ENCODE measurements around the gene BMI1.

Gene BMI1

DNA sequence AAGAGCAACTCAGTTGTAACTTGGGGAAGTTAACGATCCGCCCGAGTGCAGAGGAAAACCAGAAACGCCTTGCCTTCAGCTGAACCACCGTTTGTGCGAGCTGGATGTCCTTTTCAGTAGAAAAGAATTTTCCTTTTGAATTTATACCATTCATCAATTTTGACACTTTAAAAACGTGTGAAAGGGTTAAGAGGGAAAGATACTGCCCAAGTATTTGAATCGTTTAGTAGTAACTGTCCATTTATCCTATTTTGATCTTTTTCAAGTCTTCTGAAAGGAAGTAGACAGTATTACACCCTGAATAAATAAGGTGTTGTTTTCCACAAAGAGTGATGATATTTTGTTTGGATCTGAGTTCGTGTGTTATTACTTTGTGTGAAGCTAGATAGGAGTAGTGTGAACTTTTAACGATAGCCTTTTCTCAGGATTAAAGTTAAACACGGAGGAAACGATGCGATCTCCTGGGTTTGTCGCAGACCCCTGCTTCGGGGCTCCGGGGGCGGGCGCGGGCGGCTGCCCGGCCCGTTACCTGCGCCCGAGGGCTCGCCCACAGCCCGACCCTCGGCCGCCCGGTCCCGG is 830 bp upstream of the BMI1 start:
- Histone ChIP-seq H3K4me3 (ENCODE audit: low read depth, low read length) (peak overlapping the region; percentile 49), H3K9me3 (ENCODE audit: control insufficient read depth, insufficient read depth, low read length) (no peaks in the 10 kb centered on the region), H3K27me3 (ENCODE audit: control insufficient read depth, insufficient read depth, low read length) (peaks cover 83% of the 10 kb centered on the region), H3K27ac (ENCODE audit: low read depth, low read length) (no peak overlapping the region), H3K36me3 (ENCODE audit: control insufficient read depth, insufficient read depth, low read length) (no peaks in the 10 kb centered on the region), H3K9ac (ENCODE audit: low read depth, low read length) (no peak overlapping the region), H3K4me1 (ENCODE audit: control insufficient read depth, insufficient read depth, low read length) (peaks cover 58% of the 10 kb centered on the region)

DNA sequence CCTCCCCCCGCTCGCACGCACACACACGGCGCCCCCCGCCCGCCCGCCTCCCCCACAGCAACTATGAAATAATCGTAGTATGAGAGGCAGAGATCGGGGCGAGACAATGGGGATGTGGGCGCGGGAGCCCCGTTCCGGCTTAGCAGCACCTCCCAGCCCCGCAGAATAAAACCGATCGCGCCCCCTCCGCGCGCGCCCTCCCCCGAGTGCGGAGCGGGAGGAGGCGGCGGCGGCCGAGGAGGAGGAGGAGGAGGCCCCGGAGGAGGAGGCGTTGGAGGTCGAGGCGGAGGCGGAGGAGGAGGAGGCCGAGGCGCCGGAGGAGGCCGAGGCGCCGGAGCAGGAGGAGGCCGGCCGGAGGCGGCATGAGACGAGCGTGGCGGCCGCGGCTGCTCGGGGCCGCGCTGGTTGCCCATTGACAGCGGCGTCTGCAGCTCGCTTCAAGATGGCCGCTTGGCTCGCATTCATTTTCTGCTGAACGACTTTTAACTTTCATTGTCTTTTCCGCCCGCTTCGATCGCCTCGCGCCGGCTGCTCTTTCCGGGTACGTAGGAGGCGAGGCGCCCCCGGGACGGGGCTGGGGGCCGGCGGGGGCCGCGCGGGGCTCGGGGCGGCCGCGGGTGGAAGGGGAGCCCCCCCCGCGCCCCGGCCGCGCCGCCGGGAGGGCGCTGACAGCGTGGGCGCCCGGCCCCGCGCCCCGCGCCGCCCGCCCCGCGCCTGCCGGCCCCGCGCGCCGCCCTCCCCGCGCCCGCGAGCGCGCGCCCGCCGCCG is 441 bp downstream of the BMI1 start:
- H3K9ac ChIP-seq (ENCODE audit: low read depth, low read length), result peak overlapping the region; percentile 54; the same call in 1 of the 2 replicates
- no peaks in the 10 kb centered on the region for H3K9me3 ChIP-seq (ENCODE audit: control insufficient read depth, insufficient read depth, low read length)
- H3K27me3 ChIP-seq (ENCODE audit: control insufficient read depth, insufficient read depth, low read length), result peaks cover 82% of the 10 kb centered on the region
- peak overlapping the region; percentile 68 for H3K4me3 ChIP-seq (ENCODE audit: low read depth, low read length)
- no peaks in the 10 kb centered on the region for H3K36me3 ChIP-seq (ENCODE audit: control insufficient read depth, insufficient read depth, low read length)
- H3K27ac ChIP-seq (ENCODE audit: low read depth, low read length), result peak overlapping the region; percentile 17
- H3K4me1 ChIP-seq (ENCODE audit: control insufficient read depth, insufficient read depth, low read length), result peaks cover 59% of the 10 kb centered on the region

DNA sequence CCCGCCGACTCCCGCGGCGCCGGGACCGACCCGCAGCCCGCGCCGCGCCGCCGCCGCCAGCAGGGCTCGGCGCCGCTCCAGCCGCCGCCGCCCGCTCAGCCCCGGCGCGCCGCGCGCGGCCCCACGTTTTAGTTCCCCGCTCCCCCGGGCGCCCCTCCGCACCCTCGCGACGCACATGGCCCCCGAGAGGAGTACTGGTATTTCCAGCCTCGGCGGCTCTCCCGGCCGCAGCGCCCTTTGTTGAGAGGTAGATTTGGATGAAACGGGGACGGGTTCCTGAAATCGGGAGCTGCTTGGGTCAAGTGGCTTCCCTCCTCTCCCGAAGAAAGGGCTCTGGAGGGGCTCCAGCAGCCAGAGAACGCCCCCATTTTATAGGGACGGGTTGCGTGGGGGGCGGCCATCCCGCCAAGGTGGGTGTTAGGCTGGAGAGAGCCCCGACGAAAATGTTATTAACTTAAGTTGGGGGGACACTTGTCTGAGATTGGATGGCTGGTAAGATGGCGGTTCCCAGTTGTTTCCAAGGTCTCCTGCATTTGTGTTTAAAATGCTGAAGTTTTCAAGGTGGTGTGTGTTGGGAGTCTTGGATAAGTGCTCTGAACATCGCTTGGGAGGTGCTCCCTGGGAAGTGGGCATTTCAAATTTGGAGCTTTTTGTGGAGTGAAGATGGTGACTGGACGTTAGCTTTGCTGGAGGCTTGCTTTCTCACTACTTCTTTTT is 1.2 kb downstream of the BMI1 start:
- Histone ChIP-seq H3K36me3 (ENCODE audit: control insufficient read depth, insufficient read depth, low read length) (no peaks in the 10 kb centered on the region), H3K9me3 (ENCODE audit: control insufficient read depth, insufficient read depth, low read length) (no peaks in the 10 kb centered on the region), H3K4me1 (ENCODE audit: control insufficient read depth, insufficient read depth, low read length) (peaks cover 63% of the 10 kb centered on the region), H3K4me3 (ENCODE audit: low read depth, low read length) (peak overlapping the region; percentile 60), H3K9ac (ENCODE audit: low read depth, low read length) (peak overlapping the region; percentile 52; the same call in 1 of the 2 replicates), H3K27ac (ENCODE audit: low read depth, low read length) (no peak overlapping the region), H3K27me3 (ENCODE audit: control insufficient read depth, insufficient read depth, low read length) (peaks cover 82% of the 10 kb centered on the region)

DNA sequence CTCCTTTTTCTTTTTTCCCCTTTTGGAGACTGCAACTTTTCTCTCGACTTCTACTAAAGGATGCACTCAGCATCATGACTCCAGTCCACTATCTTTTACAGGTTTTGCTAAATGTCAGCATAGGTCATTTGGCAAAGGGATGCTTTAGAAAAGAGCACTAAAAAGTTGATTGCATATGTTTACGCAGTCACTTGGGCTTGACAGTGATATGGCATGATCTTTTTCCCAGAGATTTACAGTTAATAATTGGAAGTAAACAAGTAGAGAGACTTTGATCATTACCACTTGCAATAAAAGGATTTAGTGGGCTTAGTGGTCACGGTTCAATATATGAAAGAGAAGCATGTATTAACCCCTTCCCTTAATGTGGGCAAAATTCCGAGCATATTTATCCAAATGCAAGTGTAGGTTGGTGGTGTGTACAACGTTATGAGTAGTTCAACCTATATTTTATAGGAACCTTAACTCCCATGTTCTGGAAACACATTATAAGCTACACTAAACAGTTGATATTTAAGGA is 1.8 kb downstream of the BMI1 start:
- Histone ChIP-seq H3K9ac (ENCODE audit: low read depth, low read length) (no peak overlapping the region), H3K27me3 (ENCODE audit: control insufficient read depth, insufficient read depth, low read length) (peaks cover 82% of the 10 kb centered on the region), H3K27ac (ENCODE audit: low read depth, low read length) (no peak overlapping the region), H3K36me3 (ENCODE audit: control insufficient read depth, insufficient read depth, low read length) (no peaks in the 10 kb centered on the region), H3K9me3 (ENCODE audit: control insufficient read depth, insufficient read depth, low read length) (no peaks in the 10 kb centered on the region), H3K4me3 (ENCODE audit: low read depth, low read length) (peak overlapping the region; percentile 60), H3K4me1 (ENCODE audit: control insufficient read depth, insufficient read depth, low read length) (peaks cover 56% of the 10 kb centered on the region)

DNA sequence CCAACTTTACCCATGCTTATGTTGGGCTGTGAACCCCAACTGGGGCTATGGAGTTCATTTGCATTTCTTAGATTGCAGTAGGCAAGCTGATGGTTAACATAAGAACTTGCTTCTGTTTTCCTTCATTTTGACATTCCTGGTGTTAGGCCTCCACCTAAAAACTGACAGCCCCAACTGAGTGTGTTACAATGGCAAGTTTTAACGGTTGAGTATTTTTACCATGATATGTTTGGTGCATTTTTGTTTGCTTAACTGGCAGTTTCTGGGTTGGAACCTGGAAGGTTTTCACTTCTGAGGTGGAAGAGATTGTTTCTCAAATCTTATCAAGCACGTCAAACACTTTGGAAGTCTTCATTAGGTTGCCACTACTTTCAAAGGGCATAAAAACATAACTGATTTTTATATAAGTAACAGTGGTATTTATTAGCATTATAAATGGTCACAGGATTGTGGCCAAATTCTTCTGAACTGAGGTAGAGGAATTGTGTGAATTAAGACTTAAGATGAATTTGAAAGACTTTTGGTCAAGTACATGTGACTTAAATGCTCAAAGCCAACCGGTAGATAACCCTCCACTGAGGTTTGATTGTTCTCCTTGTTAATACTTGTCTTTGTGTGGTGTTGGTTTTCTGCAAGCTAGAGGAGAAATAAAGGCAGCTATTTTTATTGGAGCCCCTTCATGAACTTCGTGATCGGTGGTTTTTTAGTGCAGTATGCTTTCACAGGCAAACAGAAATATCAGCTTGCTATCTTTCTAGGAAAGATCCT is 2.8 kb downstream of the BMI1 start:
- H3K27me3 ChIP-seq (ENCODE audit: control insufficient read depth, insufficient read depth, low read length), result peaks cover 82% of the 10 kb centered on the region
- no peaks in the 10 kb centered on the region for H3K36me3 ChIP-seq (ENCODE audit: control insufficient read depth, insufficient read depth, low read length)
- no peak overlapping the region for H3K4me3 ChIP-seq (ENCODE audit: low read depth, low read length)
- no peak overlapping the region for H3K27ac ChIP-seq (ENCODE audit: low read depth, low read length)
- H3K9me3 ChIP-seq (ENCODE audit: control insufficient read depth, insufficient read depth, low read length), result no peaks in the 10 kb centered on the region
- H3K4me1 ChIP-seq (ENCODE audit: control insufficient read depth, insufficient read depth, low read length), result peaks cover 46% of the 10 kb centered on the region
- H3K9ac ChIP-seq (ENCODE audit: low read depth, low read length), result no peak overlapping the region

DNA sequence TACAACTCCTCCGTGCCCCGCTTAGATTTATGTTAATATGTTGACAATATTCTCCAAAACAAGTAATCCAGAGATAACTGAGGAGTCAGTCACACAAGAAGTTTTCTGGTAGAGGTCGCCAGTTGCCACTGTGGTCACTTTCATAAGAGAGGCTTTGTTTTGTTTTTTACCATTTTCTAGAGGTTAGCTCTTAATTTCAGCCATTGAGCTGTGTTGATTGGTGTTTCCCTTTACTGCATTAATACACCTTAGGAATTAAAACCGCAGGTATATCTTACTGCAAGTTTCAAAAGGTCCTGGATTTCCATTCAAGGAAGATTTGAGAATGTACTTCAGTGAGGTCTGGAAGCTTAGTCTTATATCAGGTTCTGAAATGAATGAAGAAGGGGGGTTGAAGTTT is 3.5 kb downstream of the BMI1 start:
- Histone ChIP-seq H3K9ac (ENCODE audit: low read depth, low read length) (no peak overlapping the region), H3K27ac (ENCODE audit: low read depth, low read length) (no peak overlapping the region), H3K4me1 (ENCODE audit: control insufficient read depth, insufficient read depth, low read length) (peaks cover 43% of the 10 kb centered on the region), H3K36me3 (ENCODE audit: control insufficient read depth, insufficient read depth, low read length) (no peaks in the 10 kb centered on the region), H3K9me3 (ENCODE audit: control insufficient read depth, insufficient read depth, low read length) (no peaks in the 10 kb centered on the region), H3K4me3 (ENCODE audit: low read depth, low read length) (no peak overlapping the region), H3K27me3 (ENCODE audit: control insufficient read depth, insufficient read depth, low read length) (peaks cover 82% of the 10 kb centered on the region)

DNA sequence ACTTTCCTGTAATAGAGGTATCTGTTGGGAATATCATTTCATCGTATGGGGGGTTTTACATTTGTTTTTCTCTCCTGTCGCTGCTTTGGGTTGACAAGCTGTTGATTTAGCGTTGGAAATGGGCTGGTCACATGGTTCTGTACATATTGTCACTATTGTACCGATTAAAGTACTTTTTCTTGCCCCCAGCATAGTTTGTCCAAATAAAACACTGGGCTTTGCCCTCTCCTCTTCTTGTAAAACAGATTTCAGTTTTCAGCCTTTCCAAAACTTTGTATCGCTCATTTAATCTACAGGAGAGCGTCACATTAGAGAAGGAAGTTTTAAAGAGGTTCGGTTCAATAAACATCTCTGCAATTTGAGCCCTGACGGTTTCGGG is 4.0 kb downstream of the BMI1 start:
- peak overlapping the region; percentile 62 for H3K4me3 ChIP-seq (ENCODE audit: low read depth, low read length)
- no peaks in the 10 kb centered on the region for H3K36me3 ChIP-seq (ENCODE audit: control insufficient read depth, insufficient read depth, low read length)
- peaks cover 82% of the 10 kb centered on the region for H3K27me3 ChIP-seq (ENCODE audit: control insufficient read depth, insufficient read depth, low read length)
- H3K9ac ChIP-seq (ENCODE audit: low read depth, low read length), result no peak overlapping the region
- H3K4me1 ChIP-seq (ENCODE audit: control insufficient read depth, insufficient read depth, low read length), result peaks cover 43% of the 10 kb centered on the region
- no peak overlapping the region for H3K27ac ChIP-seq (ENCODE audit: low read depth, low read length)
- H3K9me3 ChIP-seq (ENCODE audit: control insufficient read depth, insufficient read depth, low read length), result no peaks in the 10 kb centered on the region

DNA sequence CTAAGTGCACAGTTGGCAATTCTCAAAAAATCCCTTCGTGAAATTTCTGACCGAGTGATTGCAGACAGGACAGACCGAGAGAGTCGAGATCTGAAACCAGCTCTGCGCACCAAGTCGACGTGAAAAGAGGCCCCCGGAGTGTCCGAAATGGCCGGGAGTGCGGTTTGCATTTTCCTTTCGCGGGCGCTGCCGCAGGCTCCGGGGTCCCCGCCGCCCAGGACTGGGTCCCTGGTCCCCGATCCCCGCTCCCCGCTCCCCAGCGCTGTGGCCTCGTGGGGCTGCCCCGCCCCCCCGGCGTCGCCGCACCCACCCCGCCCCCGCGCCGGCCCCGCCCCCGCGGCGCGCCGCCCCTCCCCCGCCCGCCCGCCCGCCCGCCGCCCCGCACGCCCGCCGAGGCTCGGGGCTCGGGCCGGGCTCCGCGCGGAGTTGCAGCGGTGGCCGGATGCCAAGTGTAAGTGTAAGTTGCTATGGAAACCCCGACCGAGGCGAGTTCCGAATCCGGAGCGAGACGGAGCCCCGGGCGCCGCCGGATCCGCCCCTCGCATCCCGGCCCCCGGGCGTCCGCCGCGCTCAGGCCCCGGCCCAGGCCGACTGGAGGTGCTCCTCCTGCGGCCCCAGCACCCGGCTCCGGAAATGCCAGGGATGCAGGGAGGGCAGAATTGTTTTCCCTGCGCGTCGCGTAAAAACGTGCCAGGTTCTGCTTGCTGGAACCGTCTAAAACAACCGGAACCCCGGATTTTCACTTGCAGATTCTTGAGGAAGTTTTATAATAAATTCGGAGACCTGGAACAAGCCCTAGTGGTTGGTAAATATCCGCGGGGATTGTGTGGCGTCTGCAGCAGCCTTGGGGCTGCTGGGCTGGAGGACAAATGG is 4.6 kb downstream of the BMI1 start:
- Histone ChIP-seq H3K9ac (ENCODE audit: low read depth, low read length) (no peak overlapping the region), H3K27me3 (ENCODE audit: control insufficient read depth, insufficient read depth, low read length) (peaks cover 83% of the 10 kb centered on the region), H3K4me1 (ENCODE audit: control insufficient read depth, insufficient read depth, low read length) (peaks cover 40% of the 10 kb centered on the region), H3K4me3 (ENCODE audit: low read depth, low read length) (peak overlapping the region; percentile 63), H3K36me3 (ENCODE audit: control insufficient read depth, insufficient read depth, low read length) (no peaks in the 10 kb centered on the region), H3K27ac (ENCODE audit: low read depth, low read length) (no peak overlapping the region), H3K9me3 (ENCODE audit: control insufficient read depth, insufficient read depth, low read length) (no peaks in the 10 kb centered on the region)

DNA sequence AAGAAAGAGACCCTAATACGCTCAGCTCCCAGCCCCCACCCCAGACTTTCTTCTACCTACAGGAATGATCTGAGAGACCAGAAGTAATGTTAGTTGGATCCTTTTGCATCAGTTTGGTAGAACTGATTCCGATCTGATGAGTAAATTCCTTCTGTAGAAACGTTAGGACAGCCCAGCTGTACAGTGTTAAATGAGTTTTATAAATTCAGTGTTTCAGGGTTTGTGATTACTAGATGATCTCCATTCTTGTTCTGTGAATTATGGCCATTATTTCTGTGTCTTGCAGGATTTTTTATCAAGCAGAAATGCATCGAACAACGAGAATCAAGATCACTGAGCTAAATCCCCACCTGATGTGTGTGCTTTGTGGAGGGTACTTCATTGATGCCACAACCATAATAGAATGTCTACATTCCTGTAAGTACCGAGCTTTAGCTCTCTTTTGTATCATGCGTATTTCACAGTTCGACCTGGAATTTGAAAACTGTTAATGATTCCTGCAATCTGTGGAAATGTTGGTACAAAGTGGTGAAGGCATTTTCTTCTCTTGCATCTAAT is 5.3 kb downstream of the BMI1 start:
- Histone ChIP-seq H3K27ac (ENCODE audit: low read depth, low read length) (no peak overlapping the region), H3K9me3 (ENCODE audit: control insufficient read depth, insufficient read depth, low read length) (no peaks in the 10 kb centered on the region), H3K4me1 (ENCODE audit: control insufficient read depth, insufficient read depth, low read length) (peaks cover 40% of the 10 kb centered on the region), H3K27me3 (ENCODE audit: control insufficient read depth, insufficient read depth, low read length) (peaks cover 91% of the 10 kb centered on the region), H3K4me3 (ENCODE audit: low read depth, low read length) (peak overlapping the region; percentile 63), H3K36me3 (ENCODE audit: control insufficient read depth, insufficient read depth, low read length) (no peaks in the 10 kb centered on the region), H3K9ac (ENCODE audit: low read depth, low read length) (no peak overlapping the region)

DNA sequence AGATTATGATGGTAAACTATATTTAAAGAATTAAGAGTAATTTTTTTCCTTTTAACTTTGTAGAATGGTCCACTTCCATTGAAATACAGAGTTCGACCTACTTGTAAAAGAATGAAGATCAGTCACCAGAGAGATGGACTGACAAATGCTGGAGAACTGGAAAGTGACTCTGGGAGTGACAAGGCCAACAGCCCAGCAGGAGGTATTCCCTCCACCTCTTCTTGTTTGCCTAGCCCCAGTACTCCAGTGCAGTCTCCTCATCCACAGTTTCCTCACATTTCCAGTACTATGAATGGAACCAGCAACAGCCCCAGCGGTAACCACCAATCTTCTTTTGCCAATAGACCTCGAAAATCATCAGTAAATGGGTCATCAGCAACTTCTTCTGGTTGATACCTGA is 8.3 kb downstream of the BMI1 start:
- H3K27ac ChIP-seq (ENCODE audit: low read depth, low read length), result no peak overlapping the region
- peaks cover 45% of the 10 kb centered on the region for H3K4me1 ChIP-seq (ENCODE audit: control insufficient read depth, insufficient read depth, low read length)
- no peak overlapping the region for H3K4me3 ChIP-seq (ENCODE audit: low read depth, low read length)
- H3K36me3 ChIP-seq (ENCODE audit: control insufficient read depth, insufficient read depth, low read length), result no peaks in the 10 kb centered on the region
- no peaks in the 10 kb centered on the region for H3K9me3 ChIP-seq (ENCODE audit: control insufficient read depth, insufficient read depth, low read length)
- H3K9ac ChIP-seq (ENCODE audit: low read depth, low read length), result no peak overlapping the region
- peaks cover 96% of the 10 kb centered on the region for H3K27me3 ChIP-seq (ENCODE audit: control insufficient read depth, insufficient read depth, low read length)

Measured in HUES48 (cell line).